K562 (cell line): ENCODE measurements around the gene S100G. TPM values are rescaled to one million over a fixed set of nuclear protein-coding genes. Genes with fewer than 3 reads are reported as not detected.

Source experiments
- FOS ChIP-seq: IDR thresholded peaks from 3 replicates; pipeline ENCODE4 v1.6.1; 2011; ENCODE audit not compliant: insufficient read length; ENCODE audit errors: extremely low read depth
- KAT2B ChIP-seq: IDR thresholded peaks from one replicate; pipeline ENCODE4 v1.6.1; 2012; ENCODE audit warnings: low read depth, mild to moderate bottlenecking, control low read depth, inconsistent platforms, low read length, moderate library complexity
- PYGO2 ChIP-seq: fragments of 450-650 bp; IDR thresholded peaks from 2 replicates; pipeline ENCODE4 v1.6.1; 2016; ENCODE audit warnings: mild to moderate bottlenecking, missing genetic modification characterization, moderate library complexity, missing compliant biosample characterization
- ZNF217 ChIP-seq: sonication (generic); formaldehyde crosslinking; IDR thresholded peaks from 2 replicates; pipeline ENCODE4 v1.8.0; 2022; ENCODE audit warnings: mild to moderate bottlenecking, missing genetic modification reagents
- ZNF324 ChIP-seq: fragments of 250-450 bp; sonication (Bioruptor Pico); IDR thresholded peaks from 2 replicates; pipeline ENCODE4 v1.4.0; 2020; ENCODE audit warnings: mild to moderate bottlenecking
- ZNF507 ChIP-seq: conservative IDR thresholded peaks from 2 replicates; pipeline ENCODE4 v1.6.1; 2017; ENCODE audit warnings: missing genetic modification characterization, missing compliant biosample characterization
- ZNF584 ChIP-seq: fragments of 200-800 bp; sonication (Bioruptor generic); IDR thresholded peaks from 2 replicates; pipeline ENCODE4 v1.6.1; 2016; ENCODE audit warnings: low read depth, mild to moderate bottlenecking, missing genetic modification characterization, missing compliant biosample characterization
- polyA plus RNA-seq, 8 experiments: library from polyadenylated mRNA; depleted of rRNA in 4 of 8; stranded (reverse) in 5 of 8; unstranded in 3 of 8; fragments of >200 nt; fragmentation: Nextera tagmentation in 2 of 8; fragmentation: Illumina TruSeq in 1 of 8; extraction: Ambion mirVana in 2 of 8; extraction: Trizol in 1 of 8; gene quantifications; 2 replicates each; pipeline versions ENCODE4 v1.2.1 to v1.2.3, GENCODE V29; 2011 to 2014; ENCODE audit warnings: inconsistent platforms in 1 of 8, missing spikeins in 1 of 8
- total RNA-seq, 7 experiments: library from RNA; depleted of rRNA in 6 of 7; stranded (reverse); fragments of >200 nt in 6 of 7; fragmentation: Illumina TruSeq in 2 of 7; extraction: Trizol in 2 of 7; gene quantifications; 2 replicates each; pipeline versions ENCODE4 v1.2.1 to v1.2.3, GENCODE V29; 2011 to 2021; ENCODE audit warnings: low replicate concordance in 1 of 7
- TF ChIP-seq, protein P1 (sequence below): IDR thresholded peaks from 2 replicates; pipeline ENCODE4 v1.6.1; 2012; ENCODE audit warnings: low read depth, low read length, improper control_type of control experiment, borderline replicate concordance
- TF ChIP-seq, protein P2 (sequence below): fragments of 450-650 bp; formaldehyde crosslinking; IDR thresholded peaks from 2 replicates; pipeline ENCODE4 v1.4.0; 2022; ENCODE audit warnings: missing genetic modification characterization

Gene S100G
- total and polyA plus RNA-seq, 9 of the 15 experiments (the other 6 are each of a cell fraction or from before 2014, with no cell fraction given), result not detected

DNA sequence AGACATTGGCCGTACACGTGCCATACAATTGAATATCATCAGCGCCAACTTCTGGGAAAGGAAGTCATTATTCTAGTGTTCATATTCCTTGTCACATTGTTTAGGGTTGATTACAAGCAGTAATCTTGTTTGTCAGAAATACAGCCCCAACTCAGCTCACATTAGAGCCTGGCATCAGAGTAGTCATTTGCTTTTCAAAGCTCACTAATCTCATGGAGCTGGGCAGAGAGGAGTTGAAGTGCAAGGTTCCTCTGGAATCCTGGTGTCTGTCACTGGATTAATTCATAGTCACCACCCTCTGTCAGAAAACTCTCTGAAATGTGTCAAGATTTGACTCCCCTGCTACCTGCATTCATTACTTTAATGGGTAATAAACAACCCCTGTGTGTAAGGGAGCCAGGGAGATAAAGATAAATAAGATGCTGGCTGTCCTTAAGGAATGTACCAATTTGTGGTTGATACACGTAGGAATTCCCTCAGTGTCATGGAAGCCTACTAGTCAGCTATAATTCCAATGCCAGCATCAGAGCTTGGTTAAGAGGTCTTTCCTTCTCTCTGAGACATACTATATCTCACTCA is 43.7 kb upstream of the S100G start (continued):
- TF ChIP-seq KAT2B, result no peak
- TF ChIP-seq ZNF584 (CRISPR knock-in tag), result no peak
- no peak for TF ChIP-seq ZNF324 (CRISPR knock-in tag)
- no peak for TF ChIP-seq PYGO2
- TF ChIP-seq, protein P1, sequence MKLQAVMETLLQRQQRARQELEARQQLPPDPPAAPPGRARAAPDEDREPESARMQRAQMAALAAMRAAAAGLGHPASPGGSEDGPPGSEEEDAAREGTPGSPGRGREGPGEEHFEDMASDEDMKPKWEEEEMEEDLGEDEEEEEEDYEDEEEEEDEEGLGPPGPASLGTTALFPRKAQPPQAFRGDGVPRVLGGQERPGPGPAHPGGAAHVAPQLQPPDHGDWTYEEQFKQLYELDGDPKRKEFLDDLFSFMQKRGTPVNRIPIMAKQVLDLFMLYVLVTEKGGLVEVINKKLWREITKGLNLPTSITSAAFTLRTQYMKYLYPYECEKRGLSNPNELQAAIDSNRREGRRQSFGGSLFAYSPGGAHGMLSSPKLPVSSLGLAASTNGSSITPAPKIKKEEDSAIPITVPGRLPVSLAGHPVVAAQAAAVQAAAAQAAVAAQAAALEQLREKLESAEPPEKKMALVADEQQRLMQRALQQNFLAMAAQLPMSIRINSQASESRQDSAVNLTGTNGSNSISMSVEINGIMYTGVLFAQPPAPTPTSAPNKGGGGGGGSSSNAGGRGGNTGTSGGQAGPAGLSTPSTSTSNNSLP, result no peak
- no peak for TF ChIP-seq FOS
- TF ChIP-seq ZNF507 (tag), result no peak
- TF ChIP-seq, protein P2, sequence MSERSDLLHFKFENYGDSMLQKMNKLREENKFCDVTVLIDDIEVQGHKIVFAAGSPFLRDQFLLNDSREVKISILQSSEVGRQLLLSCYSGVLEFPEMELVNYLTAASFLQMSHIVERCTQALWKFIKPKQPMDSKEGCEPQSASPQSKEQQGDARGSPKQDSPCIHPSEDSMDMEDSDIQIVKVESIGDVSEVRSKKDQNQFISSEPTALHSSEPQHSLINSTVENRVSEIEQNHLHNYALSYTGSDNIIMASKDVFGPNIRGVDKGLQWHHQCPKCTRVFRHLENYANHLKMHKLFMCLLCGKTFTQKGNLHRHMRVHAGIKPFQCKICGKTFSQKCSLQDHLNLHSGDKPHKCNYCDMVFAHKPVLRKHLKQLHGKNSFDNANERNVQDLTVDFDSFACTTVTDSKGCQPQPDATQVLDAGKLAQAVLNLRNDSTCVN (CRISPR knock-in tag), result no peak
- no peak for TF ChIP-seq ZNF217 (CRISPR knock-in tag)
